ENCODE results near the gene SHLD2. TPM values are rescaled to one million over a fixed set of nuclear protein-coding genes. Genes with fewer than 3 reads are reported as not detected.
"Not testable (repeated sequence)": the region's sequence is repeated elsewhere in the genome, so short reads cannot be mapped to it uniquely, and the experiment has no call there.

SHLD2 gene
- total RNA-seq, 1 experiment from 2014 or later: 28.9 TPM

- H3K27ac ChIP-seq (ENCODE audit: low read depth, low read length); BruUV-seq (replicated peaks): not testable (repeated sequence)
These were observed 10.7 kb upstream of the SHLD2 start for GRCh38 chr10:87084291-87084782.

GRCh38 chr10:87085537-87085936 lies 9.5 kb upstream of the SHLD2 start:
- no peak for DNase-seq (ENCODE audit: low read depth, low spot score)
- TF ChIP-seq JUND (IDR thresholded peaks at IDR 0.05): no peak
- TF ChIP-seq CBX3 (IDR thresholded peaks at IDR 0.05; ENCODE audit: low read depth): no peak
- no peak for TF ChIP-seq REST (IDR thresholded peaks at IDR 0.05; ENCODE audit: low read depth)
- TF ChIP-seq YY1 (IDR thresholded peaks at IDR 0.05; ENCODE audit: extremely low read depth, insufficient replicate concordance, low read depth, low read length): no peak
- no peak for TF ChIP-seq ZNF274 (IDR thresholded peaks at IDR 0.05; ENCODE audit: low read depth, low read length)
- no peak for TF ChIP-seq SP1 (IDR thresholded peaks at IDR 0.05; ENCODE audit: low read depth)
- TF ChIP-seq MAX (IDR thresholded peaks at IDR 0.05): no peak
- no peak for TF ChIP-seq CEBPB (IDR thresholded peaks at IDR 0.05; ENCODE audit: low read depth)
- no peak for TF ChIP-seq EGR1 (IDR thresholded peaks at IDR 0.05; ENCODE audit: low read depth)
- TF ChIP-seq RAD21 (IDR thresholded peaks at IDR 0.05; ENCODE audit: low read depth): no peak
- intact Hi-C loops (cut with micrococcal nuclease): no loop called here

More at GRCh38 chr10:87084291-87084782, 10.7 kb upstream of the SHLD2 start:
- CTCF ChIA-PET; H3K4me2 ChIP-seq (ENCODE audit: low read length); DNase-seq (ENCODE audit: low read depth, low spot score); H3K27me3 ChIP-seq (ENCODE audit: insufficient read depth, low read length); H4K20me1 ChIP-seq (ENCODE audit: insufficient read depth); ATAC-seq; H3K4me3 ChIP-seq (replicated peaks in 1 of 2; ENCODE audit: low read depth in 1 of 2, low read length in 2 of 2); H3K4me1 ChIP-seq (ENCODE audit: control insufficient read depth in 1 of 2, insufficient read depth in 2 of 2, low read length in 2 of 2); intact Hi-C loops (cut with micrococcal nuclease); H3K36me3 ChIP-seq (ENCODE audit: control insufficient read depth in 1 of 2, insufficient read depth in 2 of 2, low read length in 2 of 2); RAD21 ChIA-PET (ENCODE audit: low non-redundant PET in 1 of 2, low total read pairs in 2 of 2, uncharacterized antibody in 2 of 2, unreplicated experiment in 2 of 2); H3K9ac ChIP-seq (ENCODE audit: low read length); H3K9me3 ChIP-seq (ENCODE audit: control insufficient read depth in 1 of 2, insufficient read depth in 1 of 2, low read depth in 1 of 2, low read length in 2 of 2); H2AFZ ChIP-seq (ENCODE audit: low read depth, low read length, poor library complexity, severe bottlenecking); H3K9me2 ChIP-seq (ENCODE audit: insufficient read depth): not testable (repeated sequence)
- POLR2A ChIA-PET: interaction anchor here (1.3 kb wide), 1 partner anchor 11 kb away, joined by 4 read pairs; the partner anchor contains the start of genes GLUD1 and SHLD2
- peaks cover 77% of the 10 kb centered on the region for H3K79me2 ChIP-seq (ENCODE audit: insufficient read depth, low read length)

More at GRCh38 chr10:87085537-87085936, 9.5 kb upstream of the SHLD2 start:
- BruUV-seq (replicated peaks): no TSS peak
- H3K36me3 ChIP-seq (ENCODE audit: control insufficient read depth in 1 of 2, insufficient read depth in 2 of 2, low read length in 2 of 2): peaks cover 0 to 4% of the 10 kb centered on the region in 2 experiments; a peak in 1 of 4 replicates
- no peak overlapping the region for H3K27ac ChIP-seq (ENCODE audit: low read depth, low read length)
- H3K79me2 ChIP-seq (ENCODE audit: insufficient read depth, low read length): peaks cover 86% of the 10 kb centered on the region
- no peaks in the 10 kb centered on the region for H3K27me3 ChIP-seq (ENCODE audit: insufficient read depth, low read length)
- H3K9me2 ChIP-seq (ENCODE audit: insufficient read depth): no peaks in the 10 kb centered on the region
- H3K9ac ChIP-seq (ENCODE audit: low read length): no peak overlapping the region
- H3K4me3 ChIP-seq (replicated peaks in 1 of 2; ENCODE audit: low read depth in 1 of 2, low read length in 2 of 2): no peak overlapping the region
- peaks cover 0 to 6% of the 10 kb centered on the region in 2 experiments; a peak in 1 of 4 replicates for H3K4me1 ChIP-seq (ENCODE audit: control insufficient read depth in 1 of 2, insufficient read depth in 2 of 2, low read length in 2 of 2)
- no peak overlapping the region for H2AFZ ChIP-seq (ENCODE audit: low read depth, low read length, poor library complexity, severe bottlenecking)
- H4K20me1 ChIP-seq (ENCODE audit: insufficient read depth): no peaks in the 10 kb centered on the region
- CTCF ChIA-PET: no interaction called here
- RAD21 ChIA-PET (ENCODE audit: low non-redundant PET in 1 of 2, low total read pairs in 2 of 2, uncharacterized antibody in 2 of 2, unreplicated experiment in 2 of 2): no interaction called here
- POLR2A ChIA-PET: no interaction called here
- ATAC-seq: no peak
- no peak overlapping the region for H3K4me2 ChIP-seq (ENCODE audit: low read length)
- H3K9me3 ChIP-seq (ENCODE audit: control insufficient read depth in 1 of 2, insufficient read depth in 1 of 2, low read depth in 1 of 2, low read length in 2 of 2): no peaks in the 10 kb centered on the region

Measured in HCT116 (cell line).